ENCODE results near the gene SH3BGRL3. TPM values are rescaled to one million over a fixed set of nuclear protein-coding genes. Genes with fewer than 3 reads are reported as not detected.

SH3BGRL3 gene
- total and polyA plus RNA-seq, 2 donors: 43.3 to 261 TPM

DNA sequence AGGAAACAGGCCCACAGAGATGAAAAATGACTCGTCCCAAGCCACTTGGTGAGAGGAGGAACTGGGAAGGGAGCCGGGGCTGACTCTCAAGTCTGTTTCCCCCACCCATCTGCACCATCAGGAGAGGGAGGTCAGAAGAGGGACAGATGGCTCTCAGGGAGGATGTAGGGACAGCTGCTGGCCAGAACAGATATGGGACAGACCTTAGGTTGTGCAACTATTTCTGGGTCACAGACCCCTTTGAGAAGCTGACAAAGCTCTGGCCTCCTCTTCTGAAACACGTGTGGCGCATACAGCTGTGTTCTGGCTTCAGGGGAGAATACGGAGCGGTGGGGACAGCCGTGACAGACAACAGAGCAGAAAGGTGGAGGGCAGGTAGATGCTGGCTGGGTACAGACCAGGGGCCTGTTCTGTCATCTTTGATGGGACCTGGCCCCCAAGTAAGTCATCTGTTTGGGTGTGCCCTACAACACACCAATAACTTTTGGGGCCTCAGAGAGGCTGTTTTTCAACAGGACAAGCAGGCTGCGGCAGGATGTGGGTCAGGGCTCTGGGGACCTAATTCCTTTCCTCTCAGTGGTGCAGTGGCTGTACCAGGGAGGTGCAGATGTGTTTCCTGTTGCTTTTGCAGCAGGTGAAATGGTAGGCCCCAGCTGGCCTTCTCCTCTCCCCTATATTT is 7.3 kb downstream of the SH3BGRL3 start:
- Histone ChIP-seq H3K4me3 (ENCODE audit: low read length in 2 of 2) (peak overlapping the region; percentile 4 to 30), H3K27me3 (ENCODE audit: control insufficient read depth in 2 of 2, insufficient read depth in 1 of 2, low read length in 1 of 2) (no peaks in the 10 kb centered on the region), H3K4me1 (ENCODE audit: control insufficient read depth in 2 of 2, insufficient read depth in 2 of 2, low read length in 2 of 2) (peaks cover 82 to 98% of the 10 kb centered on the region in 2 donors), H3K36me3 (ENCODE audit: control insufficient read depth in 2 of 2, insufficient read depth in 2 of 2, low read length in 1 of 2) (peaks cover 10 to 28% of the 10 kb centered on the region in 2 donors), H3K9me3 (ENCODE audit: control insufficient read depth in 2 of 2, insufficient read depth in 1 of 2, low read length in 1 of 2) (peaks cover 0 to 18% of the 10 kb centered on the region in 2 donors), H3K27ac (ENCODE audit: low read depth in 1 of 2, low read length in 1 of 2) (peak overlapping the region; percentile 99)
- 10% methylated on average over 8 of the region's 8 CpGs for WGBS
- peak in 6 of 9 donors; percentile 56 to 93 (median 80) for DNase-seq (ENCODE audit: low read depth in 6 of 9, low spot score in 9 of 9)

DNA sequence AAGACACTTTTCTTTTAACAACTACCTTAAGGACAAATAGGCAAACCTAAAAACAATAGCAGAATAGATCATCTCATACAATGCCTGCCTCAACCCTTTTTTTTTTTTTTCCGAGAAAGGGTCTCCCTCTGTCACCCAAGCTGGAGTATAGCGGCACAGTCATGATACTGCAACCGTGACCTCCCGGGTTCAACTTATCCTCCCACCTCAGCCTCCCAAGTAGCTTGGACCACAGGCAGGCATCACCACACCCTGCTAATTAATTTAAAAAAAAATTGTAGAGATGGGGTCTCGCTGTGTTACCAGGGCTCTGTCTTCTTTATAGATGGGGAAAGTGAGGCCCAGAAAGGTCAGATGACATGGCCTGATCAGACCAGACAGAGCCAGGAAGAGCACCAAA is 7.9 kb downstream of the SH3BGRL3 start:
- no peak for DNase-seq (ENCODE audit: low read depth in 6 of 9, low spot score in 9 of 9)
- 28% methylated on average over 5 of the region's 5 CpGs for WGBS
- H3K4me1 ChIP-seq (ENCODE audit: control insufficient read depth in 2 of 2, insufficient read depth in 2 of 2, low read length in 2 of 2): peaks cover 83 to 97% of the 10 kb centered on the region in 2 donors
- H3K4me3 ChIP-seq (ENCODE audit: low read length in 2 of 2): peak overlapping the region in 1 of 2 donors; percentile 4
- no peaks in the 10 kb centered on the region for H3K27me3 ChIP-seq (ENCODE audit: control insufficient read depth in 2 of 2, insufficient read depth in 1 of 2, low read length in 1 of 2)
- peaks cover 5 to 23% of the 10 kb centered on the region in 2 donors for H3K36me3 ChIP-seq (ENCODE audit: control insufficient read depth in 2 of 2, insufficient read depth in 2 of 2, low read length in 1 of 2)
- peak overlapping the region; percentile 99 for H3K27ac ChIP-seq (ENCODE audit: low read depth in 1 of 2, low read length in 1 of 2)
- peaks cover 0 to 18% of the 10 kb centered on the region in 2 donors for H3K9me3 ChIP-seq (ENCODE audit: control insufficient read depth in 2 of 2, insufficient read depth in 1 of 2, low read length in 1 of 2)

DNA sequence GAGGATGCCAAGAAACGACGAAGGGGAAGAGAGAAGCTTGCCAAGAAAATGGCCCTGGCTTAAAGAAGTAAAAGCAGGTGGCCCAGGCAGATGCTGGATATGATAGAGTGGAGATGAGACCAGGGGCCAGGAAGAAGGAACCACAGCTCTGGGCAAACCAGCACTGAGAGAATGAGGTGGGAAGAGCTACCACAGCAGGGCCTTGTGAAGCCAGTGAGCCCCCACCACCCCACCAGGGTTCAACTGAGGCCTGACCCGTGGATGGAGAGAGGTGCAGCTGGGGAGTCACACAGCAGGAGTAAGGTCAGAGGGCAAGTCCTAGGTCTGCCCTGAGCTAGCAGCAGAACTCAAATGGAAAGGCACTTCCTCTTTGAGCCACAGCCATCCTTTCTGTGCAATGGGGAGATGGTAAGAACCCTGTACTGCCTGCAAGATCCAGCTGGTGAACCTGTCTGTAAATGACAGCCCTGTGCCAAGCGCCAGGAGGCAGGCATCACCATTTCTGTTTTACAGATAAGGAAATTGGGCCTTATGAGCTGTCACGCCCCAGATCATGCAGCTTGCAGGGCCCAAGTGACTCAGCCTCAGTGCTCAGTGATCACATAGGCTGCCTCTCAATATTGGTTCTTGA is 8.5 kb downstream of the SH3BGRL3 start:
- Histone ChIP-seq H3K36me3 (ENCODE audit: control insufficient read depth in 2 of 2, insufficient read depth in 2 of 2, low read length in 1 of 2) (peaks cover 3 to 24% of the 10 kb centered on the region in 2 donors), H3K4me1 (ENCODE audit: control insufficient read depth in 2 of 2, insufficient read depth in 2 of 2, low read length in 2 of 2) (peaks cover 83 to 95% of the 10 kb centered on the region in 2 donors), H3K4me3 (ENCODE audit: low read length in 2 of 2) (no peak overlapping the region), H3K27me3 (ENCODE audit: control insufficient read depth in 2 of 2, insufficient read depth in 1 of 2, low read length in 1 of 2) (no peaks in the 10 kb centered on the region), H3K27ac (ENCODE audit: low read depth in 1 of 2, low read length in 1 of 2) (peak overlapping the region; percentile 99), H3K9me3 (ENCODE audit: control insufficient read depth in 2 of 2, insufficient read depth in 1 of 2, low read length in 1 of 2) (peaks cover 0 to 18% of the 10 kb centered on the region in 2 donors)
- DNase-seq (ENCODE audit: low read depth in 6 of 9, low spot score in 9 of 9): peak in 3 of 9 donors; percentile 54 to 76 (median 58)
- 14% methylated on average over 5 of the region's 5 CpGs for WGBS

DNA sequence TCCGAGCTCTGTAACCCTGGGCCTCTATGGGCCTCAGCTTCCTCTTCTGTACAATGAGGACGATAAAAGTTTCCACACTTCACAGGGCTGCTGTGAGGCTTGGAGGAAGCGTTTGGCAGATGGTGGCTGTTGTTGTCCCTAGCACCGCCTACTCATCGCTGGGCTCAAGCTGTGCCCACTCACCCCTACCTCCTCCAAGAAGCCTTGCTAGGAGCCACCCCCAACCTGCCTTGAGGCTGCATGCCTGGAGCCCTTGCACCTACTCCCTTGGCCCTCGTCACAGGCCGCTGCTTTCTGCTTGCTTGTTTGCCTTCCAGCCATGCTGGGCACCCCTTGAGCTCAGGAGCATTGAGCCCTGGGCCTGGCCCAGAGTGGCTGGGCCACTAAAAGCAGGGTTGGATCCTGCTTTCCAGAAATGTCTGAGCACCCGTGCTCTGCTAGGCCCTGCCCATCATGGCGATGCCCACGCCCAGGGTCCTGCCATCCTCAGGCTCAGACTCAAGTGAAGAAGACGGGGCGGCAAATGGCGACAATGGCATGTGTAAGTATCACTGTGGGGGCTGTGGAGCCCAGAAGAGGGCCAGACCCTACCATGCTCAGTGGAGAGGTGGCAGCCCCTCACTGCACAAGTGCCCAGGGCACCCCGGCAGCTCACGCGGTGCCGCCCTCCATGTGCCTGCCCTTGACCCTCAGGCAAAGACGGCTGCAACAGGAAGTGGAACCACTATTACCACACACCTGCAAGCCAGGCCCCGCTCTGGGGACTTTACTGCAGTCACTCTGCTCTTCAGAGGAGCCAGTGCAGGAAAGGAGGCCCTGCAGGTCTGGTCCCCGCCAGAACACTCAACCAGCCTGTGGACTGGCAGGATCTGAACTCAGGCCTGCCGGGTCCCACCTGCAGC is 9.5 kb downstream of the SH3BGRL3 start:
- 33% methylated on average over 21 of the region's 21 CpGs for WGBS
- Histone ChIP-seq H3K27me3 (ENCODE audit: control insufficient read depth in 2 of 2, insufficient read depth in 1 of 2, low read length in 1 of 2) (no peaks in the 10 kb centered on the region), H3K27ac (ENCODE audit: low read depth in 1 of 2, low read length in 1 of 2) (peak overlapping the region; percentile 99), H3K4me3 (ENCODE audit: low read length in 2 of 2) (no peak overlapping the region), H3K4me1 (ENCODE audit: control insufficient read depth in 2 of 2, insufficient read depth in 2 of 2, low read length in 2 of 2) (peaks cover 74 to 86% of the 10 kb centered on the region in 2 donors), H3K36me3 (ENCODE audit: control insufficient read depth in 2 of 2, insufficient read depth in 2 of 2, low read length in 1 of 2) (peaks cover 5 to 19% of the 10 kb centered on the region in 2 donors), H3K9me3 (ENCODE audit: control insufficient read depth in 2 of 2, insufficient read depth in 1 of 2, low read length in 1 of 2) (peaks cover 0 to 18% of the 10 kb centered on the region in 2 donors)
- DNase-seq (ENCODE audit: low read depth in 6 of 9, low spot score in 9 of 9): peak in 5 of 9 donors; percentile 63 to 89 (median 71)

DNA sequence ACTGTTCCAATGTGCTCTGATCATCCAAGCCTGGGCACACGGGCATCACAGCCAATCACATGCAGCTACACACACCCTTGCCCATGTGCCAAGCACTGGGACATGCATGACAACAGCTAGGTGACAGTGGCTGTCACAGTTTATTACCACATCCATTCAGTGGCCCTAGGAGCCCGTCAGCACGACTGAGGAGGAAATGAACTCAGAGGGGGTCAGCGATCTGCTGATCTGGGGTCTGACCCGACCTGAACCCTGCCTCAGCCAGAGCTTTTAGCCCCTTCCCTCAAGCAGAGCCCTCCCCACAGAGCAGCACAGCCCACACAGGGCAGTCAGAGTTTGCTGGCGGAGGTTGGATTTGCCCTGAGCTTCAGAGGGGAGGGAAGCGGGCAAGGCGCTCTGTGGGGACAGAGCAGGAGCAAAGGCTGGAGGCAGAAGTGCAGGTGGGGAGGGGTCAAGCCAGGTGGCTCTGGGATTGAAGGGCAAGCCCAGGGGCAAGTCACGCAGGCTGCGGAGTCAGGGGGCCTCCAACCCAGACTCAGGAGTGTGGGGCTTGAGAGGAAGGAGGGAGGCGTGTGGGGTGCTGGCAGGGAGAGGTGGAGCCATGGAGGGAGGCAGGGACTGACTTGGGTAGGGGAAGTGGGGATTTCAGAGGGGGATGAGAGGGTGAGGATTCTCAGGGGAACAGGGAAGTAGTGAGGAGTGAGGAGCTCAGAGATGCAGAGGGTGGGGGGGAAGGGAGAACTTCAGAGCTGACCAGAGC is 10.4 kb downstream of the SH3BGRL3 start:
- H3K27ac ChIP-seq (ENCODE audit: low read depth in 1 of 2, low read length in 1 of 2): peak overlapping the region; percentile 99
- H3K27me3 ChIP-seq (ENCODE audit: control insufficient read depth in 2 of 2, insufficient read depth in 1 of 2, low read length in 1 of 2): no peaks in the 10 kb centered on the region
- 58% methylated on average over 11 of the region's 11 CpGs for WGBS

DNA sequence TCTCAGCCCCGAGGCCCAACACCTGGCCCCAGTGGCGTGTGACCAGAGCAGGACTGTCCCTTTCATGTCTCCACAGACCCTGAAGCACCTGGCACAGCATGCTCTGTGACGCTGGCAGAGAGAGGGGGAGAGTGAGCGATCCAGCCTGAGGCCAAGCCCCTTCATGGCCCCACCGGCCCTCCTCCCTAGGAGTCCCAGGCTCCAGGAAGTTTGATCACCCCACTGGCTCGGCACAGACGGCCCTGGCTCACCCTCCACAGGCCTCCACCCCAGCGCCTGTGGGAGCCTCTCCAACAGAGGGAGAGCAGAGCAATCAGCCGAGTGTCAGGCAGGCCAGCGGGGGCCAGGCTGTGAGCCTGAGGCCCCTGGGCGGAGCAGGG is 11.0 kb downstream of the SH3BGRL3 start:
- peak in 1 of 9 donors; percentile 44 for DNase-seq (ENCODE audit: low read depth in 6 of 9, low spot score in 9 of 9)
- H3K4me3 ChIP-seq (ENCODE audit: low read length in 2 of 2): no peak overlapping the region
- no peaks in the 10 kb centered on the region for H3K27me3 ChIP-seq (ENCODE audit: control insufficient read depth in 2 of 2, insufficient read depth in 1 of 2, low read length in 1 of 2)
- H3K36me3 ChIP-seq (ENCODE audit: control insufficient read depth in 2 of 2, insufficient read depth in 2 of 2, low read length in 1 of 2): peaks cover 5 to 22% of the 10 kb centered on the region in 2 donors
- peaks cover 0 to 18% of the 10 kb centered on the region in 2 donors for H3K9me3 ChIP-seq (ENCODE audit: control insufficient read depth in 2 of 2, insufficient read depth in 1 of 2, low read length in 1 of 2)
- peaks cover 60 to 71% of the 10 kb centered on the region in 2 donors for H3K4me1 ChIP-seq (ENCODE audit: control insufficient read depth in 2 of 2, insufficient read depth in 2 of 2, low read length in 2 of 2)
- 78% methylated on average over 11 of the region's 11 CpGs for WGBS
- peak overlapping the region; percentile 99 for H3K27ac ChIP-seq (ENCODE audit: low read depth in 1 of 2, low read length in 1 of 2)

More for the DNA sequence above, 10.4 kb downstream of the SH3BGRL3 start:
- Histone ChIP-seq H3K4me1 (ENCODE audit: control insufficient read depth in 2 of 2, insufficient read depth in 2 of 2, low read length in 2 of 2) (peaks cover 66 to 77% of the 10 kb centered on the region in 2 donors), H3K9me3 (ENCODE audit: control insufficient read depth in 2 of 2, insufficient read depth in 1 of 2, low read length in 1 of 2) (peaks cover 0 to 18% of the 10 kb centered on the region in 2 donors), H3K36me3 (ENCODE audit: control insufficient read depth in 2 of 2, insufficient read depth in 2 of 2, low read length in 1 of 2) (peaks cover 5 to 18% of the 10 kb centered on the region in 2 donors), H3K4me3 (ENCODE audit: low read length in 2 of 2) (no peak overlapping the region)
- DNase-seq (ENCODE audit: low read depth in 6 of 9, low spot score in 9 of 9): peak in 1 of 9 donors; percentile 64

DNA sequence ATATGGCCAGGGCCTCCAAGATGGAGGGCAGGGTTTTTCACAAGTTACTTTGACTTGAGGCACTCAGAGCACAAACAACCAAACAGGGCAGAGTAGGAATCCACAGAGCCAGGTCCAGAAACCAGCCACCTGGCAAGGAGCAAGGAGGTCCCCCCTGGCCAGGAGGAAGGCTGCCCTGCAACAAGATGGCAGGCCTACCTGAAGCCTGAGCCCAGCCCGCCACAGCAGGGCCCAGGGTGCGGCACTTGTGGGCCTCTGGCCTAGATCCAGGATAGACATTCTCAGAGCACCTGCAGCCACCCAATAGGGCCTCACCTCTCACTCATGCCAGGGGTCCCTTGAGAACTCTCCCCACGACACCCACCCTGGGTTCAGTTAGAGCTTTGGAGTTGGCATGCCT is 11.5 kb downstream of the SH3BGRL3 start:
- WGBS: 88% methylated on average over 3 of the region's 3 CpGs
- Histone ChIP-seq H3K4me3 (ENCODE audit: low read length in 2 of 2) (no peak overlapping the region), H3K27me3 (ENCODE audit: control insufficient read depth in 2 of 2, insufficient read depth in 1 of 2, low read length in 1 of 2) (no peaks in the 10 kb centered on the region), H3K36me3 (ENCODE audit: control insufficient read depth in 2 of 2, insufficient read depth in 2 of 2, low read length in 1 of 2) (peaks cover 5 to 27% of the 10 kb centered on the region in 2 donors), H3K9me3 (ENCODE audit: control insufficient read depth in 2 of 2, insufficient read depth in 1 of 2, low read length in 1 of 2) (peaks cover 0 to 18% of the 10 kb centered on the region in 2 donors), H3K4me1 (ENCODE audit: control insufficient read depth in 2 of 2, insufficient read depth in 2 of 2, low read length in 2 of 2) (peaks cover 56 to 66% of the 10 kb centered on the region in 2 donors), H3K27ac (ENCODE audit: low read depth in 1 of 2, low read length in 1 of 2) (peak overlapping the region; percentile 99)
- no peak for DNase-seq (ENCODE audit: low read depth in 6 of 9, low spot score in 9 of 9)

DNA sequence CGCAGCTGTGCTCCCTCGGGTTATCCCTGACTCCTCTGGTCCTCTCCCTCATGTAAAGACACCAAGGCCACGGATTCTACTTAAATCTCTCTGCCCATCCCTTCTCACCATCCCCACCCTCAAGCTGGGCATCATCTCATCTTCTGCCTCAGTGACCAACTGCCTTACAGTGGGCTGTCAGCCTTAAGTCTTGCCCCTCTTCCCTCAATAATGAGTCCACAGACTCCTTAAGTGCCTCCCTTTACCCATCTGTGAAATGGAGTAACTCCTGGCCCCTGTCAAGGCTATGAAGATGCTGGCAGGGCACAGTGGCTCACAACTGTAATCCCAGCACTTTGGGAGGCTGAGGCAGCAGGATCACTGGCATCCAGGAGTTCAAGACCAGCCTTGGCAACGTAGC is 12.1 kb downstream of the SH3BGRL3 start:
- WGBS: 95% methylated on average over 4 of the region's 4 CpGs
- Histone ChIP-seq H3K27me3 (ENCODE audit: control insufficient read depth in 2 of 2, insufficient read depth in 1 of 2, low read length in 1 of 2) (no peaks in the 10 kb centered on the region), H3K36me3 (ENCODE audit: control insufficient read depth in 2 of 2, insufficient read depth in 2 of 2, low read length in 1 of 2) (peaks cover 6 to 32% of the 10 kb centered on the region in 2 donors), H3K9me3 (ENCODE audit: control insufficient read depth in 2 of 2, insufficient read depth in 1 of 2, low read length in 1 of 2) (peaks cover 0 to 18% of the 10 kb centered on the region in 2 donors), H3K4me1 (ENCODE audit: control insufficient read depth in 2 of 2, insufficient read depth in 2 of 2, low read length in 2 of 2) (peaks cover 51 to 61% of the 10 kb centered on the region in 2 donors), H3K4me3 (ENCODE audit: low read length in 2 of 2) (no peak overlapping the region), H3K27ac (ENCODE audit: low read depth in 1 of 2, low read length in 1 of 2) (peak overlapping the region; percentile 54 to 99)
- DNase-seq (ENCODE audit: low read depth in 6 of 9, low spot score in 9 of 9): no peak

Measured in thymus (tissue), 11 donors.